HCT116 (cell line): Measurements from ENCODE around the gene SF1. TPM values are rescaled to one million over a fixed set of nuclear protein-coding genes. Genes with fewer than 3 reads are reported as not detected.

ENCODE experiments used
- ATAC-seq: fragments of 200-7000 bp; cut with Tn5 transposase; 2 replicates; pipeline ENCODE4 v1.9.1; 2020; ENCODE audit warnings: mild to moderate bottlenecking, moderate library complexity
- BruUV-seq: library from RNA; stranded (reverse); fragments of 400-500 nt; replicated peaks from 2 replicates; lab custom pipeline; 2021; lab: Mats Ljungman, UMichigan
- CTCF ChIA-PET: fragments of 300-600 bp; sonication (Branson Sonifier 250); formaldehyde crosslinking; loops from one replicate; lab custom pipeline; 2021; ENCODE audit warnings: antibody characterized with exemption; lab: Charles Lee
- POLR2A ChIA-PET: fragments of 300-600, 350-600 bp; sonication (Branson Sonifier 250); formaldehyde crosslinking; loops from one replicate; lab custom pipeline; 2021; ENCODE audit warnings: antibody characterized with exemption; lab: Charles Lee
- RAD21 ChIA-PET, 2 experiments: fragments of 300-600 bp; sonication (Branson Sonifier 250); formaldehyde crosslinking; loops; one replicate each; lab custom pipeline; 2023; ENCODE audit warnings: low total read pairs in 2 of 2; ENCODE audit not compliant: uncharacterized antibody in 2 of 2, unreplicated experiment in 2 of 2, low non-redundant PET in 1 of 2; lab: Charles Lee
- DNase-seq: peaks from one replicate; pipeline ENCODE4 v3.0.0-alpha.2; 2010; ENCODE audit warnings: low read depth, low spot score
- H2AFZ ChIP-seq: fragments of 200-600 bp; shearing (Covaris generic), sonication (generic); 2 replicates; pipeline ENCODE4 v1.6.1; 2017; ENCODE audit warnings: low read depth, mixed run types, mixed read lengths, antibody characterized with exemption, low read length; ENCODE audit not compliant: poor library complexity, severe bottlenecking
- H3K27ac ChIP-seq: 2 replicates; pipeline ENCODE4 v1.5.1; 2012; ENCODE audit warnings: low read depth, low read length
- H3K27me3 ChIP-seq: fragments of 200-600 bp; sonication (generic); 2 replicates; pipeline ENCODE4 v1.6.1; 2016; ENCODE audit warnings: mixed run types, low read length, mixed read lengths; ENCODE audit not compliant: insufficient read depth
- H3K36me3 ChIP-seq, 2 experiments: fragments of 200-500 bp in 1 of 2; fragments of 200-600 bp in 1 of 2; sonication (Bioruptor generic) in 1 of 2; sonication (generic) in 1 of 2; 2 replicates each; pipeline versions ENCODE4 v1.5.1 to v1.6.1; 2014 to 2016; ENCODE audit warnings: low read length in 2 of 2, inconsistent platforms in 1 of 2, mixed read lengths in 1 of 2, mixed run types in 1 of 2; ENCODE audit not compliant: insufficient read depth in 2 of 2, control insufficient read depth in 1 of 2
- H3K4me1 ChIP-seq, 2 experiments: fragments of 200-600 bp in 1 of 2; sonication (generic) in 1 of 2; 2 replicates each; pipeline versions ENCODE4 v1.5.1 to v1.6.1; 2012 to 2017; ENCODE audit warnings: low read length in 2 of 2, inconsistent platforms in 1 of 2, mild to moderate bottlenecking in 1 of 2, mixed read lengths in 1 of 2, mixed run types in 1 of 2, moderate library complexity in 1 of 2; ENCODE audit not compliant: insufficient read depth in 2 of 2, control insufficient read depth in 1 of 2
- H3K4me2 ChIP-seq: fragments of 200-600 bp; sonication (generic); 2 replicates; pipeline ENCODE4 v1.6.1; 2017; ENCODE audit warnings: mixed run types, low read length, mixed read lengths
- H3K4me3 ChIP-seq, 2 experiments: fragments of 200-600 bp in 1 of 2; sonication (generic) in 1 of 2; replicated peaks in 1 of 2; 2 replicates each; pipeline ENCODE4 v1.5.1; 2011 to 2016; ENCODE audit warnings: low read length in 2 of 2, control low read depth in 1 of 2, low read depth in 1 of 2, mild to moderate bottlenecking in 1 of 2, mixed read lengths in 1 of 2, mixed run types in 1 of 2
- H3K79me2 ChIP-seq: fragments of 200-600 bp; sonication (generic); 2 replicates; pipeline ENCODE4 v1.6.1; 2017; ENCODE audit warnings: mild to moderate bottlenecking, mixed run types, low read length, moderate library complexity, mixed read lengths; ENCODE audit not compliant: insufficient read depth
- H3K9ac ChIP-seq: fragments of 200-600 bp; sonication (generic); 2 replicates; pipeline ENCODE4 v1.6.1; 2016; ENCODE audit warnings: low read length, mixed read lengths
- H3K9me2 ChIP-seq: fragments of 200-600 bp; sonication (generic), shearing (Covaris generic); 2 replicates; pipeline ENCODE4 v1.6.1; 2017; ENCODE audit warnings: mixed run types, mild to moderate bottlenecking, moderate library complexity; ENCODE audit not compliant: insufficient read depth
- H3K9me3 ChIP-seq, 2 experiments: fragments of 200-500 bp in 1 of 2; fragments of 200-600 bp in 1 of 2; sonication (Bioruptor generic) in 1 of 2; sonication (generic) in 1 of 2; 2 replicates each; pipeline ENCODE4 v1.6.1; 2014 to 2017; ENCODE audit warnings: low read length in 2 of 2, mixed read lengths in 2 of 2, inconsistent platforms in 1 of 2, low read depth in 1 of 2, mild to moderate bottlenecking in 1 of 2, mixed run types in 1 of 2, moderate library complexity in 1 of 2; ENCODE audit not compliant: control insufficient read depth in 1 of 2, insufficient read depth in 1 of 2
- H4K20me1 ChIP-seq: fragments of 200-600 bp; sonication (generic), shearing (Covaris generic); 2 replicates; pipeline ENCODE4 v1.6.1; 2017; ENCODE audit warnings: mixed run types, mild to moderate bottlenecking, moderate library complexity; ENCODE audit not compliant: insufficient read depth
- ATF3 ChIP-seq: IDR thresholded peaks from 2 replicates; pipeline ENCODE4 v1.6.1; 2012
- CEBPB ChIP-seq: IDR thresholded peaks from 2 replicates; pipeline ENCODE4 v1.6.1; 2012; ENCODE audit warnings: low read depth
- CTCF ChIP-seq, 3 experiments: fragments of 200-600 bp in 1 of 3; sonication (generic) in 1 of 3; IDR thresholded peaks in 2 of 3; conservative IDR thresholded peaks in 1 of 3; 2 replicates each; pipeline ENCODE4 v1.5.1; 2012 to 2017; ENCODE audit warnings: low read depth in 2 of 3, low read length in 2 of 3, antibody characterized with exemption in 1 of 3, borderline replicate concordance in 1 of 3, control low read depth in 1 of 3, mild to moderate bottlenecking in 1 of 3, mixed read lengths in 1 of 3, mixed run types in 1 of 3, moderate library complexity in 1 of 3; ENCODE audit not compliant: insufficient read depth in 1 of 3
- EGR1 ChIP-seq: IDR thresholded peaks from 2 replicates; pipeline ENCODE4 v1.6.1; 2012; ENCODE audit warnings: low read depth
- ELF1 ChIP-seq: IDR thresholded peaks from 2 replicates; pipeline ENCODE4 v1.6.1; 2012; ENCODE audit warnings: low read depth, borderline replicate concordance
- EZH2 ChIP-seq: fragments of 200-600 bp; sonication (generic); IDR thresholded peaks from 2 replicates; pipeline ENCODE4 v1.6.1; 2017; ENCODE audit warnings: antibody characterized with exemption, mixed run types
- EZH2phosphoT487 ChIP-seq: fragments of 200-600 bp; IDR thresholded peaks from 2 replicates; pipeline ENCODE4 v1.6.1; 2018; ENCODE audit warnings: antibody characterized with exemption, borderline replicate concordance
- FOSL1 ChIP-seq: IDR thresholded peaks from 2 replicates; pipeline ENCODE4 v1.6.1; 2012; ENCODE audit warnings: low read depth
- JUND ChIP-seq: IDR thresholded peaks from 2 replicates; pipeline ENCODE4 v1.6.1; 2012
- MAX ChIP-seq: IDR thresholded peaks from 2 replicates; pipeline ENCODE4 v1.6.1; 2012
- POLR2A ChIP-seq: IDR thresholded peaks from 2 replicates; pipeline ENCODE4 v1.7.0; 2011; ENCODE audit warnings: borderline replicate concordance; ENCODE audit not compliant: insufficient read depth, insufficient read length; ENCODE audit errors: extremely low read depth
- POLR2AphosphoS5 ChIP-seq: IDR thresholded peaks from 2 replicates; pipeline ENCODE4 v1.6.1; 2011; ENCODE audit warnings: mild to moderate bottlenecking, low read depth, low read length, moderate library complexity
- RAD21 ChIP-seq: IDR thresholded peaks from 2 replicates; pipeline ENCODE4 v1.6.1; 2012; ENCODE audit warnings: low read depth, mild to moderate bottlenecking
- SIN3A ChIP-seq: IDR thresholded peaks from 2 replicates; pipeline ENCODE4 v1.6.1; 2012; ENCODE audit warnings: low read depth
- SP1 ChIP-seq: IDR thresholded peaks from 2 replicates; pipeline ENCODE4 v1.6.1; 2012; ENCODE audit warnings: low read depth
- TCF7L2 ChIP-seq: IDR thresholded peaks from 2 replicates; pipeline ENCODE4 v1.7.0; 2011; ENCODE audit warnings: borderline replicate concordance, inconsistent platforms; ENCODE audit not compliant: insufficient read depth, insufficient read length; ENCODE audit errors: extremely low read depth
- YY1 ChIP-seq: IDR thresholded peaks from 2 replicates; pipeline ENCODE4 v1.6.1; 2011; ENCODE audit warnings: low read length, low read depth, moderate library complexity, mild to moderate bottlenecking; ENCODE audit not compliant: insufficient replicate concordance; ENCODE audit errors: extremely low read depth
- ZFX ChIP-seq: fragments of 450-650 bp; IDR thresholded peaks from 2 replicates; pipeline ENCODE4 v1.6.1; 2017
- ZNF274 ChIP-seq: fragments of 200-500 bp; sonication (Bioruptor generic); IDR thresholded peaks from 2 replicates; pipeline ENCODE4 v1.6.1; 2014; ENCODE audit warnings: mild to moderate bottlenecking, low read depth, low read length, inconsistent platforms
- intact Hi-C: fragments of 100-400 bp; cut with micrococcal nuclease; formaldehyde crosslinking; loops from 2 replicates; pipeline ENCODE4 v1.10.0; 2022
- total RNA-seq: library from RNA; stranded (reverse); gene quantifications from one replicate; pipeline ENCODE4 v1.2.1, GENCODE V29; 2021; ENCODE audit not compliant: unreplicated experiment
- TF ChIP-seq, protein P1 (sequence below): IDR thresholded peaks from 2 replicates; pipeline ENCODE4 v1.6.1; 2011; ENCODE audit warnings: mild to moderate bottlenecking, low read length, moderate library complexity; ENCODE audit not compliant: insufficient replicate concordance; ENCODE audit errors: extremely low read depth

SF1 gene
- total RNA-seq, 1 experiment from 2014 or later = 403 TPM

DNA sequence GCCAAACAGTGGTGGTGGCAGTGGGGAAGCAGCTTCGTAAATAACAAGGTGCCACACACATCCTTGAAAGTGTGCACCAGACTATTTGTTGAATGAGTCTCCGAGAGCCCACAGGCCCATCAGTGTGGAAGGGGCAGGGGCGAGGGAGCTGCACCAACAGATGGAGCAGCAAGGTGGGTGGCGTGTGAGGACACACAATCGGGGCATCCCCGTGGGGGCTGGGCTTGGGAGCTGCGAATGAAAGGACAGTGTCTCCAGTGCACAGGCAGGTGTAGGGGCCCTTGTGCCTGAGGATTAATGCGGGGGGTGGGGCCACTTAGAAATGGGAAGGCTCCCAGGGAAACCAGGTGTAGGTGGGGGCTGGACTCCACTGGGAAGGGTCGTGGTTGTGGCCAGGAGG, 58.2 kb downstream of the SF1 start:
- BruUV-seq = no TSS peak
- intact Hi-C loops = loop anchor here (5.0 kb wide), 2 partner anchors 168 to 363 kb away; partner anchors contain the start of gene RPS6KA4
- no peak overlapping the region for H3K27ac ChIP-seq

More for the DNA sequence above, 58.2 kb downstream of the SF1 start:
- DNase-seq (no peak), ATAC-seq (no peak)
- Histone ChIP-seq H2AFZ (no peak overlapping the region), H3K36me3 (no peaks in the 10 kb centered on the region), H3K4me2 (no peak overlapping the region), H3K9ac (no peak overlapping the region), H3K27me3 (peaks cover 9% of the 10 kb centered on the region; the same call in 1 of the 2 replicates), H3K9me3 (no peaks in the 10 kb centered on the region), H3K4me1 (peaks cover 0 to 10% of the 10 kb centered on the region in 2 experiments; a peak in 1 of 4 replicates), H3K4me3 (no peak overlapping the region), H4K20me1 (no peaks in the 10 kb centered on the region), H3K79me2 (no peaks in the 10 kb centered on the region), H3K9me2 (no peaks in the 10 kb centered on the region)
- TF ChIP-seq ELF1 (no peak), CEBPB (no peak), EZH2 (no peak), JUND (no peak), POLR2A (no peak), ATF3 (no peak), SP1 (no peak), MAX (no peak), YY1 (no peak), SIN3A (no peak), RAD21 (no peak), ZFX (no peak), EZH2phosphoT487 (no peak), POLR2AphosphoS5 (no peak), TCF7L2 (no peak), CTCF (IDR thresholded peaks at IDR 0.05 in 2 of 3, conservative IDR thresholded peaks at IDR 0.05 in 1 of 3; ENCODE audit: borderline replicate concordance in 1 of 3, insufficient read depth in 1 of 3, low read depth in 2 of 3, low read length in 2 of 3) (no peak), FOSL1 (no peak), ZNF274 (no peak), EGR1 (no peak)
- TF ChIP-seq, protein P1, sequence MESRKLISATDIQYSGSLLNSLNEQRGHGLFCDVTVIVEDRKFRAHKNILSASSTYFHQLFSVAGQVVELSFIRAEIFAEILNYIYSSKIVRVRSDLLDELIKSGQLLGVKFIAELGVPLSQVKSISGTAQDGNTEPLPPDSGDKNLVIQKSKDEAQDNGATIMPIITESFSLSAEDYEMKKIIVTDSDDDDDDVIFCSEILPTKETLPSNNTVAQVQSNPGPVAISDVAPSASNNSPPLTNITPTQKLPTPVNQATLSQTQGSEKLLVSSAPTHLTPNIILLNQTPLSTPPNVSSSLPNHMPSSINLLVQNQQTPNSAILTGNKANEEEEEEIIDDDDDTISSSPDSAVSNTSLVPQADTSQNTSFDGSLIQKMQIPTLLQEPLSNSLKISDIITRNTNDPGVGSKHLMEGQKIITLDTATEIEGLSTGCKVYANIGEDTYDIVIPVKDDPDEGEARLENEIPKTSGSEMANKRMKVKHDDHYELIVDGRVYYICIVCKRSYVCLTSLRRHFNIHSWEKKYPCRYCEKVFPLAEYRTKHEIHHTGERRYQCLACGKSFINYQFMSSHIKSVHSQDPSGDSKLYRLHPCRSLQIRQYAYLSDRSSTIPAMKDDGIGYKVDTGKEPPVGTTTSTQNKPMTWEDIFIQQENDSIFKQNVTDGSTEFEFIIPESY = no peak
- RAD21 ChIA-PET = no interaction called here
- POLR2A ChIA-PET = no interaction called here
- CTCF ChIA-PET = no interaction called here
